GM19351 (cell line): ENCODE measurements around the gene RBMX2.
"Not testable (repeated sequence)": the region's sequence is repeated elsewhere in the genome, so short reads cannot be mapped to it uniquely, and the experiment has no call there.

Experiments used
- ATAC-seq: cut with Tn5 transposase; IDR thresholded peaks from one replicate; pipeline ENCODE4 v1.9.1; 2021; ENCODE audit warnings: mild to moderate bottlenecking, moderate library complexity; ENCODE audit not compliant: unreplicated experiment

RBMX2 gene

DNA sequence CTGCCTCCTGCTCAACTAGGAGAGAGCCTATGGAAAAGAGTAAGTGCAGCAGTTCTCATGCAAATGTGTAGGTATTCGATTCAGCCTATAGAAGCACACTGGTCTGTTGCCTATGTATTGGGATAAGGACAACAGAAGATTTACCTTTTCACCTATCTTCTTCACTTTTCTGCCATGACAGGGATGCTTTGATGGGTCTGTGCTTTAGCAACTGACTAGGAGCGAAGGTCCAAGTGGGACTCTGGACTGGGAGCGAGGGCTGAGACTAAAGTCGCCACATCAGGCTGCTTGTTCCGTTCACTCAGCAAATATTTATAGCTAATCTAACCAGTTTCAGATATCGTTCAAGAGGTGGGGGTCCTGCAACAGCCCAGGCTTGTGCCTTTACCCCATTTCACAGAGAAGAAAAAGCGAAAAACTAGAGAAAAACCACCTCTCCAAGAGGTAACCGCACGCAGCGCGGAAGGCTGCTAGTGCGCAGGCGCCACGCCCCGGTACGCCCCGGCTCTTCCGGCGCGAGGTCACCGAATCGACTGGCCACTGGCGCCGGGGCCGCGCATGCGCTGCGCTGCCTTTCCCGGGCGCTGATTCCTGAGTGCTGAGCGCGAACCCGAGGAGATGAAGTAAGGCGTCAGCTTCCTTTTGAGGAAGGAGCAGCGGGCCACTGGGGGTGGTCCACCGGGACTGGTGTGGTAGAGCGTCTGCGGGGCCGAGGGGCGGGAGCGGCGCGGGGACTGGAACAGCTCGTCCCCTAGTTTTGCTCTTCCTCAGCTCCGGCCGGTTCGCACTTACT is at the start of gene RBMX2:
TSS of gene RBMX2 (plus strand) at position 573 of the 793 bp plus-strand sequence. CDS start at position 619, 46 bp downstream.
- ATAC-seq = peak; percentile 92

- not testable (repeated sequence) for ATAC-seq
Observed at GRCh38 chrX:130352050-130352449, 49.7 kb upstream of the RBMX2 start.

GRCh38 chrX:130376077-130376476 is 25.7 kb upstream of the RBMX2 start:
- ATAC-seq = no peak

DNA sequence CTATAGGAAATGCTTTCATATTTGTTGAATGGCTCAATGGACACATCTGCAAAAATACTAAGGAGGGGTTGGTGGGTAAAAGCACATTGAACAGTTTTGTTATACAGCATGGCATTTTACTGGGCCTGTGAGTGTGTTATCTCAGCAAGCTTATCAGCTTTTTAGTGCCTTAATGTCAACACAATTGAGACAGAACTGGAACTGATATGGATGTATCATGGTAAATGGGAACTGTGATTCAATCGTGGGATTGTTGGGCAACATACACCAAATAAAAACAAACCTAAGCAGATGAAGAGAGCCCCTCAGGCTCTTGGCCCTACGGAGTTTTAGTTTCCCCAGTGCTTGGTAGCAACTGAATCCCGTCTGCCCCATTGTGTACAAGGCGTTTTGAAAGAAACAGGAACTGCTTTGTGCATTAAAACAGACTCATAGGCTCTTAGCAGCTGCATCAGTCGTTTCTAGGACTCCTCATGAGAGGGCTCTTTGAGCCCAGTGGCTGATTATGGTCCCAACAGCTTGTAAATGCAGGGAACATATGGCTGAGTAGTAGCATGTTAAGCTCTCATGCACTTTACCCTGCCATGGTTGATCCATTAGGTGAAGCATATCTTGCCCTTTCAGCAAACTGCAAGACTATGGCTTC is 23.6 kb upstream of the RBMX2 start:
- ATAC-seq = no peak

GRCh38 chrX:130385520-130385919 is 16.3 kb upstream of the RBMX2 start, which contains the start of gene GPR119:
Gene GPR119, minus strand, starts transcription at chrX:130385674. Its CDS starts 227 bp downstream, at chrX:130385447.
- ATAC-seq = no peak

DNA sequence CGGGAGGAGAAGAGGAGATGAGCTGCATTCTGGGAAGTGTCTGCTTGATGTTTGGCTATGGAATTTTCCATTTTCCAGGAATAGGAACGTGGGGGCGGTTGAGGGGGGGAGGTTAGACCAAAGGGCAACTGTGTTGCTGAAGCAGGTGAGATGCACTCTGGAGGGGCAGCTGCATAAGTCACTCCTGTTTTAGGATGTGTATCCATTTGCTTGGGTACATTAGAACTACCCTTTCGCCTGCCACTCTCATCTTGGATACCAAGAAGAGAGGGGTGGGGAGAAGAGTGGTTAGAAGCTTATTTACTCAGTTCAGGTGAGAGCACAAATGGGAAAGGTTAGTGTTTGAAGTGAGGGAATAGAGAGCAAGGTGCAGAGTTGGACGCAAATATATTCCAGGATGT is 15.4 kb upstream of the RBMX2 start:
- ATAC-seq = no peak

- no peak for ATAC-seq
Observed at GRCh38 chrX:130393451-130394074, 8.2 kb upstream of the RBMX2 start.

- ATAC-seq = no peak
Observed at GRCh38 chrX:130395341-130395740, 6.4 kb upstream of the RBMX2 start.

DNA sequence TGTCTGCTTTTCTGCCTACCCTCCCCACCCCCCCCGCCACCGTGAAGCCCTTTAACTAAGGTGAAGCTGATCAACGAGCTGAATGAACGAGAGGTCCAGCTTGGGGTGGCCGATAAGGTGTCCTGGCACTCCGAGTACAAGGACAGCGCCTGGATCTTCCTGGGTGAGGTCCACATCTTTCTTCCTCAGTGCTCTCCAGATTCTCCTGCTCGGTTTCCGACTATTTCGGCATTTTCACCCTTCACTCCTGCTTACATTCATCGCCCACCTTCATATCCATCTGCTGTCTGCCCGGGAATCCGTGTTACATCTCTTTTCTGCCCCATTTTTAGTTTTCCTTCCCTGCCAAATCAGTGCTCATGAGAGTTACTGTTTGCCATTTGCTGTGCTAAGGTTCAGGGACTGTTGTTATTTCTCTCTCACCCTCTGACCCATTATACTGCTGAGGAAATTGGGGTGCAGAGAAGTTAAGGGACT is 459 bp downstream of the RBMX2 start:
- ATAC-seq = no peak

GRCh38 chrX:130413415-130413814 is 11.6 kb downstream of the RBMX2 start:
- no peak for ATAC-seq

- no peak for ATAC-seq
Observed at GRCh38 chrX:130414800-130415199, 13.0 kb downstream of the RBMX2 start.

- no peak for ATAC-seq
Observed at GRCh38 chrX:130415201-130415600, 13.4 kb downstream of the RBMX2 start.

GRCh38 chrX:130416785-130417184 is 15.0 kb downstream of the RBMX2 start:
- ATAC-seq = no peak

- ATAC-seq = no peak
Observed at GRCh38 chrX:130418066-130418465, 16.3 kb downstream of the RBMX2 start.

- ATAC-seq = no peak
Observed at GRCh38 chrX:130418740-130419139, 17.0 kb downstream of the RBMX2 start.

DNA sequence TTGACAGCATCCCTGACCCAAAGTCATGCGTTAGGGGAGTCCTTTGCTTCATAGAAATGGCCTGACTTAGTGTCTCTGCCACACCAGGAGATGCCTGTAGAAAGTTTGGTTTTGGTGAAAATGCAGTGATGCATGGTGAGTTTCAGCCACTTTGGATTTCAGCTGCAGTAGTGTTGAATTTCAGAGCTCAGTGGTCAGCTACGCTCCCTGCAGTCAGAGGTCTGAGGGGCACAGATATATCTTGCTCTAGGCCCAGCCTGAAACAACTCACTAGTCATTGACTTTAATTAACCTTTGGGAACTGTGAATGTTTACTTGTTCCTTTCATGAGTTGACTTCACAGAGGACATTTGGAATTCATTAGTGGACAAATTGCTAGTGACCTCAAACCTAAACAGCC is 17.5 kb downstream of the RBMX2 start:
- ATAC-seq = no peak

DNA sequence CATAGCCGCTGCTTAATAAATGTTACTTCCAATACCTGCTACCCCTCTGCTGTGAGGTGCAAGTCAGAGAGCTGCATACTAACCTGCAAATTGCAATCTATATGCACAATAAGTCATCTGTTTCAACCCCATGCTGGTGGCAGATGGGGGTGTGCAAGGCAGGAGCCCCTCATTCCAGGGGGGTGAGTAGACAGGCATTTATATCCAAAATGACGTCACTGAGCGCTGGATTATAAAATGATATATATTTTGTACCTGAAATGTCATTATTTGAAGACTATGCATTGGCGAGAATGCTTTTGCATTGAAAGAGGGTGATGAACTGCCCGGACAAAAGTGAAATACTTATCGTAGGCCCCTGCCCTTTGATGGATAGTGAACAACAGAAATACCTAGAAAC is 24.7 kb downstream of the RBMX2 start:
- ATAC-seq = no peak

GRCh38 chrX:130429236-130429635 is 27.4 kb downstream of the RBMX2 start:
- ATAC-seq = not testable (repeated sequence)

DNA sequence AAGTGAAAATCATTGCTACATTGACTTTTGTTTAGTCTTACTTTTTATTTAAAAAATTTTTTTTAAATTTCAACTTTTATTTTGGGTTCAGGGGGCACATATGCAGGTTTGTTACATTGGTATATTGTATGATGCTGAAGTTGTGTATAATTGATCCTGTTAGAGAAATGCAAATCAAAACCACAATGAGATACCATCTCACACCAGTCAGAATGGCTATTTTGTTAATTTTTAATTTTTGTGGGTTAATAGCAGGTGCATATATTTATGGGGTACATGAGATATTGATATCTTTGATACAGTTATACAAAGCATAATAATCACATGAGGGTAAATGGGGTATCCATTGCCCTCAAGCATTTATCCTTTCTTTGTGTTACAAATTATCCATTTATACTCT is 34.1 kb downstream of the RBMX2 start:
- ATAC-seq = no peak

DNA sequence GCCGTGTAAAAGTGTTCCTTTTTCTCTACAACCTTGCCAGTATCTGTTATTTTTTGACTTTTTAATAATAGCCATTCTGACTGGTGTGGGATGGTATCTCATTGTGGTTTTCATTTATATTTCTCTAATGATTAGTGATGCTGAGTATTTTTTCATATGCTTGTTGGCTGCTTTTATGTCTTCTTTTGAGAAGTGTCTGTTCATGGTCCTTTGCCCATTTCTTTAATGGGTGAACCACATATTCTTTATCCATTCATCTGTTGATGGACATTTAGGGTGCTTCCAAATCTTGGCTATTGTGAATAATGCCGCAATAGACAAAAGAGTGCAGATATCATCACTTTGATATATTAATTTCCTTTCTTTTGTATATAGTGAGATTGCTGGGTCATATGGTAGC is 36.2 kb downstream of the RBMX2 start:
- not testable (repeated sequence) for ATAC-seq

GRCh38 chrX:130443875-130444274 is 42.1 kb downstream of the RBMX2 start:
- ATAC-seq = no peak
